Activated CD4-positive, alpha-beta T cell treated with anti-CD3 and anti-CD28 coated beads, Interleukin-2, amount 50 U/mL, for 24 hours (primary cell): ENCODE data around the gene DPYSL3.

Experiments
- DNase-seq, 2 donors: peaks; one replicate each; pipeline ENCODE4 v3.0.0-alpha.2; 2020; ENCODE audit warnings: low read depth in 1 of 2, low spot score in 1 of 2

The DPYSL3 gene

GRCh38 chr5:147406636-147407035 lies 103.2 kb downstream of the DPYSL3 start:
- DNase-seq, result no peak

GRCh38 chr5:147404706-147405105 lies 105.2 kb downstream of the DPYSL3 start:
- no peak for DNase-seq

GRCh38 chr5:147403651-147404640 lies 105.9 kb downstream of the DPYSL3 start:
- DNase-seq, result no peak

GRCh38 chr5:147400881-147401280 lies 109.0 kb downstream of the DPYSL3 start:
- DNase-seq, result no peak

GRCh38 chr5:147400126-147400809 lies 109.6 kb downstream of the DPYSL3 start:
- no peak for DNase-seq

GRCh38 chr5:147398860-147399259 lies 111.0 kb downstream of the DPYSL3 start:
- DNase-seq, result no peak

- DNase-seq, result no peak
Observed at GRCh38 chr5:147397616-147398015, 112.3 kb downstream of the DPYSL3 start.

- no peak for DNase-seq
Observed at GRCh38 chr5:147396070-147396823, 113.6 kb downstream of the DPYSL3 start.

GRCh38 chr5:147393874-147394672 lies 115.8 kb downstream of the DPYSL3 start:
- no peak for DNase-seq

GRCh38 chr5:147391781-147392180 lies 118.1 kb downstream of the DPYSL3 start:
- DNase-seq, result no peak

- no peak for DNase-seq
Observed at GRCh38 chr5:147390654-147391225, 119.1 kb downstream of the DPYSL3 start.

- DNase-seq, result no peak
Observed at GRCh38 chr5:147388184-147389108, 121.4 kb downstream of the DPYSL3 start.

GRCh38 chr5:147387109-147387508 lies 122.8 kb downstream of the DPYSL3 start:
- DNase-seq, result no peak

GRCh38 chr5:147384346-147385193 lies 125.3 kb downstream of the DPYSL3 start:
- no peak for DNase-seq

GRCh38 chr5:147382776-147383175 lies 127.1 kb downstream of the DPYSL3 start:
- DNase-seq, result no peak

- no peak for DNase-seq
Observed at GRCh38 chr5:147381555-147381954, 128.3 kb downstream of the DPYSL3 start.

GRCh38 chr5:147377682-147378081 lies 132.2 kb downstream of the DPYSL3 start:
- DNase-seq, result no peak

GRCh38 chr5:147375151-147375550 lies 134.7 kb downstream of the DPYSL3 start:
- DNase-seq, result no peak
